GM12875 (cell line): ENCODE measurements around the gene AKAP12.

Source experiments
- H3K4me3 ChIP-seq: one replicate; pipeline ENCODE4 v1.5.1; 2011; ENCODE audit warnings: low read depth, low read length, control low read depth
- CTCF ChIP-seq: IDR thresholded peaks from 2 replicates; pipeline ENCODE4 v1.5.1; 2011; ENCODE audit warnings: low read depth, mild to moderate bottlenecking, control low read depth, inconsistent platforms, low read length, moderate library complexity, borderline replicate concordance; ENCODE audit not compliant: insufficient read depth

Gene AKAP12

GRCh38 chr6:151326116-151326825 lies 86.5 kb downstream of the AKAP12 start:
- TF ChIP-seq CTCF, result no peak

GRCh38 chr6:151327101-151327500 lies 87.3 kb downstream of the AKAP12 start:
- H3K4me3 ChIP-seq, result no peak overlapping the region
- no peak for TF ChIP-seq CTCF

More at GRCh38 chr6:151326116-151326825, 86.5 kb downstream of the AKAP12 start:
- no peak overlapping the region for H3K4me3 ChIP-seq

GRCh38 chr6:151330130-151330696 lies 90.4 kb downstream of the AKAP12 start:
- no peak overlapping the region for H3K4me3 ChIP-seq
- no peak for TF ChIP-seq CTCF

GRCh38 chr6:151335930-151336329 lies 96.2 kb downstream of the AKAP12 start:
- no peak overlapping the region for H3K4me3 ChIP-seq
- no peak for TF ChIP-seq CTCF

- H3K4me3 ChIP-seq, result no peak overlapping the region
- no peak for TF ChIP-seq CTCF
Measured at GRCh38 chr6:151338651-151339200, 99.0 kb downstream of the AKAP12 start.

GRCh38 chr6:151339369-151339768 lies 99.6 kb downstream of the AKAP12 start:
- no peak for TF ChIP-seq CTCF
- no peak overlapping the region for H3K4me3 ChIP-seq
